ENCODE results near the gene SRP72. TPM values are rescaled to one million over a fixed set of nuclear protein-coding genes. Genes with fewer than 3 reads are reported as not detected.

The SRP72 gene
- total RNA-seq, 1 experiment from 2014 or later = 146 TPM

DNA sequence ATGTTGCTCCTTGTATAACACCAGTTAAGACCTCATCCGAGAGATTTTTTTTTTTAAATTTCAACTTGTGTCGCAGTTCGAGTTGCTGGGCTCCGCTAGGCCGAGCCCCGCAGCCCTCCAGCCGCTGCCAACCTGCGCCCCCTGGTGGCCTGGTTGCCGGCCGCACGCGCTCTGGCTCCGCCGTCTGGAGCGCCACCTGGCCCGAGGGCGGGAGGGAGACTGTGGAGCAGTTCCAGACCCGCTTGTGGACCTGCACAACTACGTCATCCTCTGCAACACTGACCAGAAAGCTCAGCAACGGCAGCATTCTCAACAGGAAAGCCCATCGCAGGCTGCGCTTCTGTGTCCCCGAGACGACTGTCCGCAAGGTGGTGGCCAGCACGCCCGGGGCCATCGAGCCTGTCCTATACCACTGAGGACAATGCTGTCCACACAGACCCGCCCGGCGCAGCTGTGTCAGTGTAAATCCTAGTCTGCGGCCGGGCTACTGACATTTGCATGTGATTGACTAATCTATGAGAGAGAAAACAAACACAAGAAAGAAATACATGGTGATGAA lies 77.2 kb downstream of the SRP72 start:
- H3K36me3 ChIP-seq (ENCODE audit: control insufficient read depth in 1 of 2, insufficient read depth in 2 of 2, low read length in 2 of 2) = no peaks in the 10 kb centered on the region
- peak overlapping the region; percentile 96 for H2AFZ ChIP-seq (ENCODE audit: low read depth, low read length, poor library complexity, severe bottlenecking)
- H4K20me1 ChIP-seq (ENCODE audit: insufficient read depth) = no peaks in the 10 kb centered on the region
- H3K9me2 ChIP-seq (ENCODE audit: insufficient read depth) = no peaks in the 10 kb centered on the region
- H3K27ac ChIP-seq (ENCODE audit: low read depth, low read length) = no peak overlapping the region
- no peaks in the 10 kb centered on the region for H3K79me2 ChIP-seq (ENCODE audit: insufficient read depth, low read length)
- POLR2A ChIA-PET = interaction anchor here (0.9 kb wide), 1 partner anchor 13 kb away, joined by 3 read pairs; no protein-coding TSS in a partner anchor
- BruUV-seq (replicated peaks) = no TSS peak
- H3K9me3 ChIP-seq (ENCODE audit: control insufficient read depth in 1 of 2, insufficient read depth in 1 of 2, low read depth in 1 of 2, low read length in 2 of 2) = no peaks in the 10 kb centered on the region
- RAD21 ChIA-PET (ENCODE audit: low non-redundant PET in 1 of 2, low total read pairs in 2 of 2, uncharacterized antibody in 2 of 2, unreplicated experiment in 2 of 2) = interaction anchor here in 1 of 2 experiments (0.8 kb wide), 1 partner anchor 76 kb away, joined by 4 read pairs; no protein-coding TSS in a partner anchor
- H3K4me1 ChIP-seq (ENCODE audit: control insufficient read depth in 1 of 2, insufficient read depth in 2 of 2, low read length in 2 of 2) = peaks cover 0 to 11% of the 10 kb centered on the region in 2 experiments; a peak in 1 of 4 replicates
- peak overlapping the region; percentile 34 for H3K9ac ChIP-seq (ENCODE audit: low read length)
- CTCF ChIA-PET = interaction anchor here (0.6 to 2.1 kb wide), 9 partner anchors 9 to 255 kb away, joined by 3 to 13 read pairs (median 3); no protein-coding TSS in a partner anchor
- DNase-seq (ENCODE audit: low read depth, low spot score) (peak; percentile 80), ATAC-seq (peak; percentile 98)
- H3K4me3 ChIP-seq (replicated peaks in 1 of 2; ENCODE audit: low read depth in 1 of 2, low read length in 2 of 2) = peak overlapping the region; percentile 34 to 57
- intact Hi-C loops (cut with micrococcal nuclease) = no loop called here
- H3K4me2 ChIP-seq (ENCODE audit: low read length) = peak overlapping the region; percentile 85
- H3K27me3 ChIP-seq (ENCODE audit: insufficient read depth, low read length) = no peaks in the 10 kb centered on the region
- TF ChIP-seq EGR1 (IDR thresholded peaks at IDR 0.05; ENCODE audit: low read depth) (no peak), JUND (IDR thresholded peaks at IDR 0.05) (no peak), RAD21 (IDR thresholded peaks at IDR 0.05; ENCODE audit: low read depth) (peak; percentile 94), ZNF274 (IDR thresholded peaks at IDR 0.05; ENCODE audit: low read depth, low read length) (no peak), POLR2A (IDR thresholded peaks at IDR 0.05; ENCODE audit: borderline replicate concordance, extremely low read depth, insufficient read depth, insufficient read length) (no peak), SIN3A (IDR thresholded peaks at IDR 0.05; ENCODE audit: low read depth) (no peak), EZH2phosphoT487 (IDR thresholded peaks at IDR 0.05; ENCODE audit: borderline replicate concordance) (no peak), FOSL1 (IDR thresholded peaks at IDR 0.05; ENCODE audit: low read depth) (no peak), TCF7L2 (IDR thresholded peaks at IDR 0.05; ENCODE audit: borderline replicate concordance, extremely low read depth, insufficient read depth, insufficient read length) (peak; percentile 49), CEBPB (IDR thresholded peaks at IDR 0.05; ENCODE audit: low read depth) (no peak), YY1 (IDR thresholded peaks at IDR 0.05; ENCODE audit: extremely low read depth, insufficient replicate concordance, low read depth, low read length) (peak; percentile 61), SRF (IDR thresholded peaks at IDR 0.05; ENCODE audit: low read depth) (no peak), CBX3 (IDR thresholded peaks at IDR 0.05; ENCODE audit: low read depth) (peak; percentile 89), POLR2AphosphoS5 (IDR thresholded peaks at IDR 0.05; ENCODE audit: low read depth, low read length) (peak; percentile 41; the same call in 1 of the 2 replicates), EZH2 (IDR thresholded peaks at IDR 0.05) (no peak), ELF1 (IDR thresholded peaks at IDR 0.05; ENCODE audit: borderline replicate concordance, low read depth) (no peak), ZFX (IDR thresholded peaks at IDR 0.05) (peak; percentile 40)
- TF ChIP-seq, protein P1, sequence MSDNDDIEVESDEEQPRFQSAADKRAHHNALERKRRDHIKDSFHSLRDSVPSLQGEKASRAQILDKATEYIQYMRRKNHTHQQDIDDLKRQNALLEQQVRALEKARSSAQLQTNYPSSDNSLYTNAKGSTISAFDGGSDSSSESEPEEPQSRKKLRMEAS (IDR thresholded peaks at IDR 0.05) = peak; percentile 97
- TF ChIP-seq, protein P2, sequence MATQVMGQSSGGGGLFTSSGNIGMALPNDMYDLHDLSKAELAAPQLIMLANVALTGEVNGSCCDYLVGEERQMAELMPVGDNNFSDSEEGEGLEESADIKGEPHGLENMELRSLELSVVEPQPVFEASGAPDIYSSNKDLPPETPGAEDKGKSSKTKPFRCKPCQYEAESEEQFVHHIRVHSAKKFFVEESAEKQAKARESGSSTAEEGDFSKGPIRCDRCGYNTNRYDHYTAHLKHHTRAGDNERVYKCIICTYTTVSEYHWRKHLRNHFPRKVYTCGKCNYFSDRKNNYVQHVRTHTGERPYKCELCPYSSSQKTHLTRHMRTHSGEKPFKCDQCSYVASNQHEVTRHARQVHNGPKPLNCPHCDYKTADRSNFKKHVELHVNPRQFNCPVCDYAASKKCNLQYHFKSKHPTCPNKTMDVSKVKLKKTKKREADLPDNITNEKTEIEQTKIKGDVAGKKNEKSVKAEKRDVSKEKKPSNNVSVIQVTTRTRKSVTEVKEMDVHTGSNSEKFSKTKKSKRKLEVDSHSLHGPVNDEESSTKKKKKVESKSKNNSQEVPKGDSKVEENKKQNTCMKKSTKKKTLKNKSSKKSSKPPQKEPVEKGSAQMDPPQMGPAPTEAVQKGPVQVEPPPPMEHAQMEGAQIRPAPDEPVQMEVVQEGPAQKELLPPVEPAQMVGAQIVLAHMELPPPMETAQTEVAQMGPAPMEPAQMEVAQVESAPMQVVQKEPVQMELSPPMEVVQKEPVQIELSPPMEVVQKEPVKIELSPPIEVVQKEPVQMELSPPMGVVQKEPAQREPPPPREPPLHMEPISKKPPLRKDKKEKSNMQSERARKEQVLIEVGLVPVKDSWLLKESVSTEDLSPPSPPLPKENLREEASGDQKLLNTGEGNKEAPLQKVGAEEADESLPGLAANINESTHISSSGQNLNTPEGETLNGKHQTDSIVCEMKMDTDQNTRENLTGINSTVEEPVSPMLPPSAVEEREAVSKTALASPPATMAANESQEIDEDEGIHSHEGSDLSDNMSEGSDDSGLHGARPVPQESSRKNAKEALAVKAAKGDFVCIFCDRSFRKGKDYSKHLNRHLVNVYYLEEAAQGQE (IDR thresholded peaks at IDR 0.05; ENCODE audit: low read depth) = no peak
- TF ChIP-seq, protein P3, sequence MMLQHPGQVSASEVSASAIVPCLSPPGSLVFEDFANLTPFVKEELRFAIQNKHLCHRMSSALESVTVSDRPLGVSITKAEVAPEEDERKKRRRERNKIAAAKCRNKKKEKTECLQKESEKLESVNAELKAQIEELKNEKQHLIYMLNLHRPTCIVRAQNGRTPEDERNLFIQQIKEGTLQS (IDR thresholded peaks at IDR 0.05) = no peak
- TF ChIP-seq, protein P4, sequence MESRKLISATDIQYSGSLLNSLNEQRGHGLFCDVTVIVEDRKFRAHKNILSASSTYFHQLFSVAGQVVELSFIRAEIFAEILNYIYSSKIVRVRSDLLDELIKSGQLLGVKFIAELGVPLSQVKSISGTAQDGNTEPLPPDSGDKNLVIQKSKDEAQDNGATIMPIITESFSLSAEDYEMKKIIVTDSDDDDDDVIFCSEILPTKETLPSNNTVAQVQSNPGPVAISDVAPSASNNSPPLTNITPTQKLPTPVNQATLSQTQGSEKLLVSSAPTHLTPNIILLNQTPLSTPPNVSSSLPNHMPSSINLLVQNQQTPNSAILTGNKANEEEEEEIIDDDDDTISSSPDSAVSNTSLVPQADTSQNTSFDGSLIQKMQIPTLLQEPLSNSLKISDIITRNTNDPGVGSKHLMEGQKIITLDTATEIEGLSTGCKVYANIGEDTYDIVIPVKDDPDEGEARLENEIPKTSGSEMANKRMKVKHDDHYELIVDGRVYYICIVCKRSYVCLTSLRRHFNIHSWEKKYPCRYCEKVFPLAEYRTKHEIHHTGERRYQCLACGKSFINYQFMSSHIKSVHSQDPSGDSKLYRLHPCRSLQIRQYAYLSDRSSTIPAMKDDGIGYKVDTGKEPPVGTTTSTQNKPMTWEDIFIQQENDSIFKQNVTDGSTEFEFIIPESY (IDR thresholded peaks at IDR 0.05; ENCODE audit: extremely low read depth, insufficient replicate concordance, low read length) = no peak
